ENCODE results near the gene IRAK2.

IRAK2 gene, protein sequence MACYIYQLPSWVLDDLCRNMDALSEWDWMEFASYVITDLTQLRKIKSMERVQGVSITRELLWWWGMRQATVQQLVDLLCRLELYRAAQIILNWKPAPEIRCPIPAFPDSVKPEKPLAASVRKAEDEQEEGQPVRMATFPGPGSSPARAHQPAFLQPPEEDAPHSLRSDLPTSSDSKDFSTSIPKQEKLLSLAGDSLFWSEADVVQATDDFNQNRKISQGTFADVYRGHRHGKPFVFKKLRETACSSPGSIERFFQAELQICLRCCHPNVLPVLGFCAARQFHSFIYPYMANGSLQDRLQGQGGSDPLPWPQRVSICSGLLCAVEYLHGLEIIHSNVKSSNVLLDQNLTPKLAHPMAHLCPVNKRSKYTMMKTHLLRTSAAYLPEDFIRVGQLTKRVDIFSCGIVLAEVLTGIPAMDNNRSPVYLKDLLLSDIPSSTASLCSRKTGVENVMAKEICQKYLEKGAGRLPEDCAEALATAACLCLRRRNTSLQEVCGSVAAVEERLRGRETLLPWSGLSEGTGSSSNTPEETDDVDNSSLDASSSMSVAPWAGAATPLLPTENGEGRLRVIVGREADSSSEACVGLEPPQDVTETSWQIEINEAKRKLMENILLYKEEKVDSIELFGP

GRCh38 chr3:10164546-10165393 lies at the start of gene IRAK2:
IRAK2 (plus strand) TSS chr3:10164919; CDS start chr3:10164955, 36 bp downstream.
- peak; percentile 75 for TF ChIP-seq CTCF (IDR thresholded peaks at IDR 0.05; ENCODE audit: control extremely low read depth, extremely low read depth, low read depth, missing control alignments)
- ChIA-PET POLR2A (interaction anchor here (0.7 kb wide), 1 partner anchor 23 kb away, joined by 3 read pairs; the partner anchor contains the start of gene VHL), CTCF (interaction anchor here (0.6 to 1.7 kb wide), 18 partner anchors 9 to 96 kb away, joined by 3 to 10 read pairs (median 3); no protein-coding TSS in a partner anchor)
- peak; percentile 90 for DNase-seq (ENCODE audit: extremely low spot score)

DNA sequence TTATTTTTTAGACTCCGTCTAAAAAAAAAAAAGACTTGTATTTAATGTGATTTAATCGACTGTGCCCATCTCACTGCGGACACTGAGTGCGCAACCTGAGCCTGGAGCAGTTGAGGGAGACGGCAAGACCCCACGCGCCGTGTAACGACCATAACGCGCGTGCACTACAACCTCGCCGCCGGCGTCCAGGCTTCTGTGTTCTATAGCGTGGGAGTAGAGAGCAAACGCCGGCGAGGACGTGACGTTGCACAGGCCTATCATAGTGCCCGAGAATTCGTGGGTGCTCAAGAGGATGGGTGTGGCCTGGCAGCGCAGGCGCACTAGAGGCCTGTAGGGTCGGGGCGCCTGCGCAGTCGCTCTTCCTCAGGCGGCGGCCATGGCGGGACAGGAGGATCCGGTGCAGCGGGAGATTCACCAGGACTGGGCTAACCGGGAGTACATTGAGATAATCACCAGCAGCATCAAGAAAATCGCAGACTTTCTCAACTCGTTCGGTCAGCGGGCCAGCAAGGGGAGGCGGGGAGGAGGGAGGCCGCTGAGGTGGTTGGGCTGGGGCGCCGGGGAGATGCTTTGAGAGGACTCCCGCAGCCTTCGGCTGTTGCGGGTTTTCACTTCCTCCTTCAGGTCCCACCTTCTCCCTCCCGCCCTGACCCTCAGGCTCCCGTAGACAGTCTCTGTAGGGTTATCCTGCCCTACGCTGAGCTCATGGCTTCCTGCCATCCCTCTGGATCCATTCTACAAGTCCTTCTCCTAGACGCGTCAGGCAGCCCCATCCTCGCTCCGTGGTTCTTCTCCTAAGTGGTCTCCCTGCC lies 49.2 kb upstream of the IRAK2 start, which contains the start of gene BRK1:
Gene BRK1, plus strand, starts transcription at position 350 of the 812 bp plus-strand sequence. Its CDS starts 27 bp downstream, at position 377.
- peak; percentile 100 for DNase-seq (ENCODE audit: extremely low spot score)
- ChIA-PET POLR2A (interaction anchor here (0.6 to 0.9 kb wide), 4 partner anchors 21 to 366 kb away, joined by 3 to 7 read pairs (median 4); partner anchors contain the start of genes GHRL and OGG1), CTCF (interaction anchor here (1.2 to 2.1 kb wide), 2 partner anchors 20 to 171 kb away, joined by 3 to 5 read pairs; no protein-coding TSS in a partner anchor)
- TF ChIP-seq CTCF (IDR thresholded peaks at IDR 0.05; ENCODE audit: control extremely low read depth, extremely low read depth, low read depth, missing control alignments) = no peak

DNA sequence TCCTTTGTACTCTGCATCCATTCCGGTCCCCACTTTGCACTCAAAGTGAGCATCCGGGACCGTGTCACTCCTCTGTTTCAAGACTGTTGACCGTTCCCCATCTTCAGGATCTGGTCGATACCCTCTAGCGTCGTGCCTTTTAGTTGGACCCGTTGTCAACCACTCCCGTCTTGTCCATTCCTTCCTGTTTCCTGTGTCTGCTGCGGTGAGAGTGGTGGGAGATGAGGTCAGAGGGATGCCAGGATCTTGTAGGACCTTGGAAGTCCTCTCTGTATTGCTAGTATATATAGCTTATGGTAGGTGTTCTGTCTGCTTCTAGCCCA lies 48.6 kb upstream of the IRAK2 start:
- ChIA-PET CTCF (interaction anchor here (1.2 to 2.1 kb wide), 4 partner anchors 14 to 171 kb away, joined by 3 to 6 read pairs (median 4); partner anchors contain the start of gene VHL), POLR2A (interaction anchor here (0.6 kb wide), 1 partner anchor 132 kb away, joined by 3 read pairs; no protein-coding TSS in a partner anchor)
- DNase-seq (ENCODE audit: extremely low spot score) = no peak
- TF ChIP-seq CTCF (IDR thresholded peaks at IDR 0.05; ENCODE audit: control extremely low read depth, extremely low read depth, low read depth, missing control alignments) = no peak

DNA sequence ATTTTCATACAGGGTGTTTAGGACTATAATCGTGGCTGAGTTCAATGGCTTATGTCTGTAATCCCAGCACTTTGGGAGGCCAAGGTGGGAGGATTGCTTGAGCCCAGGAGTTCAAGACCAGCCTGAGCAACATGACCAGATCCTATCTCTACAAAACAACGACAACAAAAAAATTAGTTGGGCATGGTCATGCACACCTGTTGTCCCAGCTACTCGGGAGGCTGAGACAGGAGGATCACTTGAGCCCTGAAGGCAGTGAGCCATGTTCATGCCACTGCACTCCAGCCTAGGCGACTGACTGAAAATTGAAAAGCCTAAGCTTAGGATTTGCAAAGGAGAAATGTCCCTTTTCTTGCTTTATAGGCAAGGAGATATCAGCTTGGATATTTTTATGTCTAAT lies 47.8 kb upstream of the IRAK2 start:
- DNase-seq (ENCODE audit: extremely low spot score) = no peak
- ChIA-PET CTCF (interaction anchor here (1.2 to 2.1 kb wide), 4 partner anchors 13 to 170 kb away, joined by 3 to 6 read pairs (median 4); partner anchors contain the start of gene VHL), POLR2A (no interaction called here)
- no peak for TF ChIP-seq CTCF (IDR thresholded peaks at IDR 0.05; ENCODE audit: control extremely low read depth, extremely low read depth, low read depth, missing control alignments)

GRCh38 chr3:10119376-10119775 lies 45.3 kb upstream of the IRAK2 start:
- DNase-seq (ENCODE audit: extremely low spot score) = no peak
- ChIA-PET POLR2A (no interaction called here), CTCF (interaction anchor here (0.8 to 1.1 kb wide), 2 partner anchors 11 to 20 kb away, joined by 3 to 4 read pairs; no protein-coding TSS in a partner anchor)
- no peak for TF ChIP-seq CTCF (IDR thresholded peaks at IDR 0.05; ENCODE audit: control extremely low read depth, extremely low read depth, low read depth, missing control alignments)
